Prostate gland (tissue), 2 donors: Measurements from ENCODE around the gene OR13A1. TPM values are rescaled to one million over a fixed set of nuclear protein-coding genes. Genes with fewer than 3 reads are reported as not detected.
"Not testable (repeated sequence)": the region's sequence is repeated elsewhere in the genome, so short reads cannot be mapped to it uniquely, and the experiment has no call there.

Source experiments
- DNase-seq: peaks from one replicate; pipeline ENCODE4 v3.0.0-alpha.2; 2019; ENCODE audit warnings: low spot score
- H3K27ac ChIP-seq, 2 donors: fragments of 200-600 bp; sonication (generic); 2 replicates each; pipeline ENCODE4 v1.5.1; 2017 to 2019
- H3K27me3 ChIP-seq: fragments of 200-600 bp; sonication (generic); replicated peaks from 2 replicates; pipeline ENCODE4 v1.5.1; 2019; ENCODE audit not compliant: insufficient read depth
- H3K36me3 ChIP-seq, 2 donors: fragments of 200-600 bp; sonication (generic); 1 replicate in 1 of 2; 2 replicates in 1 of 2; pipeline versions ENCODE4 v1.5.1 to v1.8.1; 2017 to 2019
- H3K4me1 ChIP-seq: fragments of 200-600 bp; sonication (generic); replicated peaks from 2 replicates; pipeline ENCODE4 v1.5.1; 2019
- H3K4me3 ChIP-seq, 2 donors: fragments of 200-600 bp; sonication (generic); 2 replicates each; pipeline ENCODE4 v1.5.1; 2017 to 2019
- H3K9me3 ChIP-seq: fragments of 200-600 bp; sonication (generic); 2 replicates; pipeline ENCODE4 v1.5.1; 2017
- POLR2A ChIP-seq: fragments of 450-650 bp; IDR thresholded peaks from one replicate; pipeline ENCODE4 v1.6.1; 2016; ENCODE audit warnings: antibody characterized with exemption, mild to moderate bottlenecking
- POLR2AphosphoS5 ChIP-seq: sonication (generic); formaldehyde crosslinking; IDR thresholded peaks from one replicate; pipeline ENCODE4 v1.6.1; 2017; ENCODE audit warnings: antibody characterized with exemption
- WGBS: methylation state at CpG from one replicate; pipeline ENCODE4 v1.1.5; 2018; 5-methylcytosine and 5-hydroxymethylcytosine counted together
- intact Hi-C: fragments of 100-400 bp; cut with DNase I; formaldehyde crosslinking; loops from one replicate; pipeline ENCODE4 v1.14.2; 2022
- total RNA-seq, 2 donors: library from RNA; depleted of rRNA; stranded (reverse); fragments of >200 nt; gene quantifications; one replicate each; pipeline ENCODE4 v1.1.0, GENCODE V29; 2016
- TF ChIP-seq, protein P1 (sequence below), 4 experiments: fragments of 200-600 bp in 2 of 4; fragments of 450-650 bp in 2 of 4; sonication (generic) in 2 of 4; IDR thresholded peaks; 1 replicate in 3 of 4; 2 replicates in 1 of 4; pipeline ENCODE4 v1.5.1; 2016 to 2019; ENCODE audit warnings: antibody characterized with exemption in 4 of 4, mild to moderate bottlenecking in 2 of 4, moderate library complexity in 2 of 4

OR13A1 gene
- total RNA-seq, 2 donors from 2014 or later: not detected

DNA sequence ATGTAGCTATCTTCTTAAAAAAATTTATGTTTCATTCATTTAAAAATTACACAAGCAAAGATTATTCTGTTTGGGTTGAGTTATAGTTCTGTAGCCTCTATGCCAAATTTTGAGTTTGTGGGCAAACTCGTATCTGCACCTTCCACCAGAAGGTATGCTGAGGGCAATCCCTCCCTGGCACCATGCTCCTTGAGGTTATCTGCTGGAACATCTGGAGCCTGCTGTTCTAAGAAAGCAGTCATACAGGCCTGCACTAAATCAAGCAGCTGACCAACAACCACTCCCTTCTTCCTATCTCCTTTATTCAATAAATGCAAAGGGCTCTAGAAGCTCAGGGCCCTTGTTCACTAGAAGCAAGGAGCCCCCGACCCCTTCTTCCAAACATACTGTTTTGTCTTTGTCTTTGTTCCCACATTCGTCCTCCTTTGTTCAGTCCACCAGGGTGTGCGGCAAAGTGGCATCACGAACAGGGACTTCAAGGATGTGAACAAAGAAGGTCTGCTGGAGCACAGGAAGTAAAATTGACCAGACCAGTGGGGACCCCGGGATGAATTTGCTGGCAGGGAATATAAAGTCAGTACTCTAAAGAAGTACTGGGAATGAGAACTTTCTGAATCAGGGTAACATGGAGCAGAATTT, 36.4 kb downstream of the OR13A1 start:
- Histone ChIP-seq H3K9me3 (no peaks in the 10 kb centered on the region), H3K36me3 (no peaks in the 10 kb centered on the region), H3K4me1 (no peaks in the 10 kb centered on the region), H3K27ac (no peak overlapping the region), H3K27me3 (no peaks in the 10 kb centered on the region), H3K4me3 (no peak overlapping the region)
- WGBS: 58% methylated on average over 6 of the region's 6 CpGs
- intact Hi-C loops: no loop called here
- TF ChIP-seq POLR2A (no peak), POLR2AphosphoS5 (no peak)
- TF ChIP-seq, protein P1, sequence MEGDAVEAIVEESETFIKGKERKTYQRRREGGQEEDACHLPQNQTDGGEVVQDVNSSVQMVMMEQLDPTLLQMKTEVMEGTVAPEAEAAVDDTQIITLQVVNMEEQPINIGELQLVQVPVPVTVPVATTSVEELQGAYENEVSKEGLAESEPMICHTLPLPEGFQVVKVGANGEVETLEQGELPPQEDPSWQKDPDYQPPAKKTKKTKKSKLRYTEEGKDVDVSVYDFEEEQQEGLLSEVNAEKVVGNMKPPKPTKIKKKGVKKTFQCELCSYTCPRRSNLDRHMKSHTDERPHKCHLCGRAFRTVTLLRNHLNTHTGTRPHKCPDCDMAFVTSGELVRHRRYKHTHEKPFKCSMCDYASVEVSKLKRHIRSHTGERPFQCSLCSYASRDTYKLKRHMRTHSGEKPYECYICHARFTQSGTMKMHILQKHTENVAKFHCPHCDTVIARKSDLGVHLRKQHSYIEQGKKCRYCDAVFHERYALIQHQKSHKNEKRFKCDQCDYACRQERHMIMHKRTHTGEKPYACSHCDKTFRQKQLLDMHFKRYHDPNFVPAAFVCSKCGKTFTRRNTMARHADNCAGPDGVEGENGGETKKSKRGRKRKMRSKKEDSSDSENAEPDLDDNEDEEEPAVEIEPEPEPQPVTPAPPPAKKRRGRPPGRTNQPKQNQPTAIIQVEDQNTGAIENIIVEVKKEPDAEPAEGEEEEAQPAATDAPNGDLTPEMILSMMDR (IDR thresholded peaks at IDR 0.05): no peak
- DNase-seq: no peak

DNA sequence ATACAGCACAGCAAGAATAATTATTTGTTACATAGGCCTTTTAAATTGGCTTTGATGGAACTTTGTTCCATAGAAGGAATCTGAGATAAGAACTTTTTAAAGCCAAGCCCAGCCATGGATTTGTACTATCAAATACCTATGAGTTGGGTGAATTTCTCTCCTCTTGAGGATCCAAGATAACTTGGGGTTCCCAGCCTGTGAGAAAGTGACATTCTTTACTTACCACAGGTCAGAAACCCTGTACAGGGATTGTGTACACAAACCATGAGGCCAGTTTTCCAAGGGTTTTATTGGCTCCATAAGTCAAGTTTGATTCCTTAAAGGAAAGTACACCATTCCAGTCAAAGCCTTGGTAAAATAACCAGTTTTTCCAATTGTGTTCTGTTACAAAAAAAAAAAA, 39.3 kb downstream of the OR13A1 start:
- DNase-seq, H3K36me3 ChIP-seq, H3K4me3 ChIP-seq, H3K9me3 ChIP-seq, intact Hi-C loops, H3K27ac ChIP-seq, H3K27me3 ChIP-seq, H3K4me1 ChIP-seq: not testable (repeated sequence)

DNA sequence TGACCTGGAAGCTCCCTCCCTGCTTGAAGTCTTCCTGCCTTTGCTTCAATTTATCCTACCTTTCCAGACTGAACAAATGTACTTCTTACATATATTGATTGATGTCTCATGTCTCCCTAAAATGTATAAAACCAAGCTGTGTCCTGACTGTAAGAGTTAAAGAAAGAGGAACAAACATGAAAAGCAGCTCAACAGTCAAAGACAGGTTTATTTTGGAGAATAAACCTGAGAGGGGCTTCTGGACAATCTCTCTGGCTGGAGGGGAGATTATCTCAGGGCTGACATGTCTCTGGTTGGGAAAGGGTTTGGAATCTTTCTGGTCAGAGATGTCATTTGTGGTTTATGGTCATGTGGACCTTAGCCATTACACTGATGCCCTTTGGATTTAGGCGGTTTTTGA, 41.0 kb downstream of the OR13A1 start:
- no peak for TF ChIP-seq POLR2AphosphoS5
- TF ChIP-seq POLR2A: no peak
- TF ChIP-seq, protein P1 (IDR thresholded peaks at IDR 0.05): no peak
- DNase-seq: no peak
- Histone ChIP-seq H3K36me3 (no peaks in the 10 kb centered on the region), H3K27ac (no peak overlapping the region), H3K27me3 (no peaks in the 10 kb centered on the region), H3K9me3 (no peaks in the 10 kb centered on the region), H3K4me1 (no peaks in the 10 kb centered on the region), H3K4me3 (no peak overlapping the region)
- 88% methylated on average over 1 of the region's 1 CpG for WGBS
- intact Hi-C loops: no loop called here

DNA sequence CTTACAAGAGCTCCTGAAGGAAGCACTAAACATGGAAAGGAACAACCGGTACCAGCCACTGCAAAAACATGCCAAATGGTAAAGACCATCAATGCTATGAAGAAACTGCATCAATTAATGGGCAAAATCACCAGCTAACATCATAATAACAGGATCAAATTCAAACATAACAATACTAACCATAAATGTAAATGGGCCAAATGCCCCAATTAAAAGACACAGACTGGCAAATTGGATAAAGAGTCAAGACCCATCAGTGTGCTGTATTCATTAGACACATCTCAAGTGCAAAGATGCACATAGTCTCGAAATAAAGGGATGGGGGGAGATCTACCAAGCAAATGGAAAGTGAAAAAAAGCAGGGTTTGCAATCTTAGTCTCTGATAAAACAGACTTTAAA, 47.6 kb downstream of the OR13A1 start:
- H3K27ac ChIP-seq, H3K36me3 ChIP-seq, H3K4me3 ChIP-seq, H3K27me3 ChIP-seq, H3K4me1 ChIP-seq, intact Hi-C loops, H3K9me3 ChIP-seq, DNase-seq: not testable (repeated sequence)
- 81% methylated on average over 2 of the region's 2 CpGs for WGBS

- whole genome bisulfite sequencing: 74% methylated on average over 4 of the region's 4 CpGs
- no peaks in the 10 kb centered on the region for H3K4me1 ChIP-seq
- intact Hi-C loops: no loop called here
- DNase-seq: no peak
- H3K4me3 ChIP-seq: no peak overlapping the region
- H3K9me3 ChIP-seq: no peaks in the 10 kb centered on the region
- H3K36me3 ChIP-seq: no peaks in the 10 kb centered on the region
- no peak overlapping the region for H3K27ac ChIP-seq
- TF ChIP-seq POLR2AphosphoS5 (no peak), POLR2A (no peak)
- TF ChIP-seq, protein P1 (IDR thresholded peaks at IDR 0.05): no peak
- H3K27me3 ChIP-seq: no peaks in the 10 kb centered on the region
Observed at GRCh38 chr10:45265996-45266395, 49.4 kb downstream of the OR13A1 start.

DNA sequence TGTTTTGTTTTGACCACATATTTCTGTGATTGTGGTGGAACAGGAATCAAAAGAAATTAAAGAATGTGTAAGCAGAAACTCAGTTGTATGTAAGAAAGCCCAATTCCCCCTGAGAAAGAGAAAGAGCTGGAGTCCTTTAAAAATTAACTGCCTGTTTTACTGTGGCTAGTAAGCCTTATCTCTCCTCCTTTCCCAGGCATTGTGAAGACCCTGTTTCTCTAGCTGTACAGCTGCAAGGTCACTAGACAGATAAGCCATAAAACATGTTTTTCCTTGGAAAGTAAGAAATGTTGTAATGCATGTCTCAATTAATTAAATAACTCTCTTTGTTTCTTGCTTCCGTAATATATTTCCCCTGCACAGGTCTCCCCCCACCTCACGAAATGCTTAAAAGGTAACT, 53.5 kb downstream of the OR13A1 start:
- H3K9me3 ChIP-seq: no peaks in the 10 kb centered on the region
- no peak overlapping the region for H3K27ac ChIP-seq
- no peak for DNase-seq
- H3K36me3 ChIP-seq: no peaks in the 10 kb centered on the region
- H3K4me1 ChIP-seq: no peaks in the 10 kb centered on the region
- WGBS: 30% methylated on average over 2 of the region's 2 CpGs
- H3K27me3 ChIP-seq: no peaks in the 10 kb centered on the region
- no peak for TF ChIP-seq POLR2A
- no peak for TF ChIP-seq POLR2AphosphoS5
- TF ChIP-seq, protein P1 (IDR thresholded peaks at IDR 0.05): no peak
- intact Hi-C loops: no loop called here
- H3K4me3 ChIP-seq: no peak overlapping the region
